ENCODE measurements around the gene ARHGAP27.

DNA sequence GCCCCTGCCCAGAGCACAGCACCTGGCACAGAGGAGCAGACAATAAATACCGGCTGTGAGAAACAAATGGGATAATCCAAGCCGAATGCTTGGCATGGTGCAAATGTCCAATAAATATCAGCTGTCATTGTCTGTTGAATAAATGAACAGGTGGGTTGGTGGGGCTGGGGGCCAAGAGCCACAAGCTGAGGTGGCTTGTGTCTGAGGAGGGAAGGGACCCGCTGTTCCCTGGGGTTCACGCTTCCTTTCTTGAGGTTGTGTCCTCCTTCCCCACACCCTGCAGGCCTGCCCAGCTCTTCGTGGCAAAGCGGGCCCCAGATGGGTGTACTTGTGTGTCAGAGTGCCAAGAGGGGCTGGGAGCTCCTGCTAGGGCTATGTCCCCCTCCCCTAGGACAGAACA is 38.6 kb downstream of the ARHGAP27 start:
- TF ChIP-seq, protein P1, sequence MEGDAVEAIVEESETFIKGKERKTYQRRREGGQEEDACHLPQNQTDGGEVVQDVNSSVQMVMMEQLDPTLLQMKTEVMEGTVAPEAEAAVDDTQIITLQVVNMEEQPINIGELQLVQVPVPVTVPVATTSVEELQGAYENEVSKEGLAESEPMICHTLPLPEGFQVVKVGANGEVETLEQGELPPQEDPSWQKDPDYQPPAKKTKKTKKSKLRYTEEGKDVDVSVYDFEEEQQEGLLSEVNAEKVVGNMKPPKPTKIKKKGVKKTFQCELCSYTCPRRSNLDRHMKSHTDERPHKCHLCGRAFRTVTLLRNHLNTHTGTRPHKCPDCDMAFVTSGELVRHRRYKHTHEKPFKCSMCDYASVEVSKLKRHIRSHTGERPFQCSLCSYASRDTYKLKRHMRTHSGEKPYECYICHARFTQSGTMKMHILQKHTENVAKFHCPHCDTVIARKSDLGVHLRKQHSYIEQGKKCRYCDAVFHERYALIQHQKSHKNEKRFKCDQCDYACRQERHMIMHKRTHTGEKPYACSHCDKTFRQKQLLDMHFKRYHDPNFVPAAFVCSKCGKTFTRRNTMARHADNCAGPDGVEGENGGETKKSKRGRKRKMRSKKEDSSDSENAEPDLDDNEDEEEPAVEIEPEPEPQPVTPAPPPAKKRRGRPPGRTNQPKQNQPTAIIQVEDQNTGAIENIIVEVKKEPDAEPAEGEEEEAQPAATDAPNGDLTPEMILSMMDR (conservative IDR thresholded peaks at IDR 0.05): no peak
- TF ChIP-seq EZH2 (IDR thresholded peaks at IDR 0.05; ENCODE audit: low read depth): no peak

Data from PC-9 (cell line).